Measurements from ENCODE around the gene GPR39. TPM values are rescaled to one million over a fixed set of nuclear protein-coding genes. Genes with fewer than 3 reads are reported as not detected.

The GPR39 gene
- total RNA-seq, 1 donor from 2014 or later: 1.6 TPM

- H3K9me3 ChIP-seq (ENCODE audit: control insufficient read depth in 3 of 3, low read length in 3 of 3): no peaks in the 10 kb centered on the region
- no peak overlapping the region for H3K27ac ChIP-seq (ENCODE audit: low read depth, low read length)
- H3K4me3 ChIP-seq (ENCODE audit: low read length in 3 of 3): no peak overlapping the region
- no peaks in the 10 kb centered on the region for H3K4me1 ChIP-seq (ENCODE audit: control insufficient read depth in 3 of 3, insufficient read depth in 3 of 3, low read length in 3 of 3)
- no peaks in the 10 kb centered on the region for H3K36me3 ChIP-seq (ENCODE audit: control insufficient read depth in 3 of 3, insufficient read depth in 3 of 3, low read length in 3 of 3)
- no peak overlapping the region for H3K9ac ChIP-seq (ENCODE audit: low read depth in 1 of 3, low read length in 3 of 3)
- no peaks in the 10 kb centered on the region for H3K27me3 ChIP-seq (ENCODE audit: control insufficient read depth in 3 of 3, insufficient read depth in 3 of 3, low read length in 3 of 3)
These were observed 168.6 kb downstream of the GPR39 start for GRCh38 chr2:132584976-132585817.

GRCh38 chr2:132586101-132586511, 169.5 kb downstream of the GPR39 start:
- Histone ChIP-seq H3K27me3 (ENCODE audit: control insufficient read depth in 3 of 3, insufficient read depth in 3 of 3, low read length in 3 of 3) (no peaks in the 10 kb centered on the region), H3K27ac (ENCODE audit: low read depth, low read length) (no peak overlapping the region), H3K4me3 (ENCODE audit: low read length in 3 of 3) (no peak overlapping the region), H3K9me3 (ENCODE audit: control insufficient read depth in 3 of 3, low read length in 3 of 3) (no peaks in the 10 kb centered on the region), H3K36me3 (ENCODE audit: control insufficient read depth in 3 of 3, insufficient read depth in 3 of 3, low read length in 3 of 3) (no peaks in the 10 kb centered on the region), H3K4me1 (ENCODE audit: control insufficient read depth in 3 of 3, insufficient read depth in 3 of 3, low read length in 3 of 3) (no peaks in the 10 kb centered on the region), H3K9ac (ENCODE audit: low read depth in 1 of 3, low read length in 3 of 3) (no peak overlapping the region)

GRCh38 chr2:132586835-132587234, 170.2 kb downstream of the GPR39 start:
- Histone ChIP-seq H3K9me3 (ENCODE audit: control insufficient read depth in 3 of 3, low read length in 3 of 3) (no peaks in the 10 kb centered on the region), H3K4me3 (ENCODE audit: low read length in 3 of 3) (no peak overlapping the region), H3K4me1 (ENCODE audit: control insufficient read depth in 3 of 3, insufficient read depth in 3 of 3, low read length in 3 of 3) (no peaks in the 10 kb centered on the region), H3K36me3 (ENCODE audit: control insufficient read depth in 3 of 3, insufficient read depth in 3 of 3, low read length in 3 of 3) (no peaks in the 10 kb centered on the region), H3K27ac (ENCODE audit: low read depth, low read length) (no peak overlapping the region), H3K27me3 (ENCODE audit: control insufficient read depth in 3 of 3, insufficient read depth in 3 of 3, low read length in 3 of 3) (no peaks in the 10 kb centered on the region), H3K9ac (ENCODE audit: low read depth in 1 of 3, low read length in 3 of 3) (no peak overlapping the region)

- H3K27ac ChIP-seq (ENCODE audit: low read depth, low read length): no peak overlapping the region
- H3K9me3 ChIP-seq (ENCODE audit: control insufficient read depth in 3 of 3, low read length in 3 of 3): no peaks in the 10 kb centered on the region
- H3K9ac ChIP-seq (ENCODE audit: low read depth in 1 of 3, low read length in 3 of 3): no peak overlapping the region
- no peaks in the 10 kb centered on the region for H3K27me3 ChIP-seq (ENCODE audit: control insufficient read depth in 3 of 3, insufficient read depth in 3 of 3, low read length in 3 of 3)
- H3K4me1 ChIP-seq (ENCODE audit: control insufficient read depth in 3 of 3, insufficient read depth in 3 of 3, low read length in 3 of 3): no peaks in the 10 kb centered on the region
- H3K36me3 ChIP-seq (ENCODE audit: control insufficient read depth in 3 of 3, insufficient read depth in 3 of 3, low read length in 3 of 3): no peaks in the 10 kb centered on the region
- H3K4me3 ChIP-seq (ENCODE audit: low read length in 3 of 3): no peak overlapping the region
These were observed 172.0 kb downstream of the GPR39 start for GRCh38 chr2:132588576-132588975.

- Histone ChIP-seq H3K4me3 (ENCODE audit: low read length in 3 of 3) (no peak overlapping the region), H3K4me1 (ENCODE audit: control insufficient read depth in 3 of 3, insufficient read depth in 3 of 3, low read length in 3 of 3) (no peaks in the 10 kb centered on the region), H3K27me3 (ENCODE audit: control insufficient read depth in 3 of 3, insufficient read depth in 3 of 3, low read length in 3 of 3) (no peaks in the 10 kb centered on the region), H3K36me3 (ENCODE audit: control insufficient read depth in 3 of 3, insufficient read depth in 3 of 3, low read length in 3 of 3) (no peaks in the 10 kb centered on the region), H3K9me3 (ENCODE audit: control insufficient read depth in 3 of 3, low read length in 3 of 3) (no peaks in the 10 kb centered on the region), H3K27ac (ENCODE audit: low read depth, low read length) (no peak overlapping the region), H3K9ac (ENCODE audit: low read depth in 1 of 3, low read length in 3 of 3) (no peak overlapping the region)
These were observed 172.7 kb downstream of the GPR39 start for GRCh38 chr2:132589111-132589830.

GRCh38 chr2:132589966-132590365, 173.4 kb downstream of the GPR39 start:
- no peaks in the 10 kb centered on the region for H3K9me3 ChIP-seq (ENCODE audit: control insufficient read depth in 3 of 3, low read length in 3 of 3)
- no peaks in the 10 kb centered on the region for H3K36me3 ChIP-seq (ENCODE audit: control insufficient read depth in 3 of 3, insufficient read depth in 3 of 3, low read length in 3 of 3)
- no peak overlapping the region for H3K9ac ChIP-seq (ENCODE audit: low read depth in 1 of 3, low read length in 3 of 3)
- H3K27me3 ChIP-seq (ENCODE audit: control insufficient read depth in 3 of 3, insufficient read depth in 3 of 3, low read length in 3 of 3): no peaks in the 10 kb centered on the region
- H3K27ac ChIP-seq (ENCODE audit: low read depth, low read length): no peak overlapping the region
- no peaks in the 10 kb centered on the region for H3K4me1 ChIP-seq (ENCODE audit: control insufficient read depth in 3 of 3, insufficient read depth in 3 of 3, low read length in 3 of 3)
- H3K4me3 ChIP-seq (ENCODE audit: low read length in 3 of 3): no peak overlapping the region

GRCh38 chr2:132593171-132593570, 176.6 kb downstream of the GPR39 start:
- H3K9ac ChIP-seq (ENCODE audit: low read depth in 1 of 3, low read length in 3 of 3): no peak overlapping the region
- no peak overlapping the region for H3K4me3 ChIP-seq (ENCODE audit: low read length in 3 of 3)
- H3K27me3 ChIP-seq (ENCODE audit: control insufficient read depth in 3 of 3, insufficient read depth in 3 of 3, low read length in 3 of 3): peaks cover 0 to 2% (median 0%) of the 10 kb centered on the region in 3 donors
- peaks cover 0 to 3% (median 0%) of the 10 kb centered on the region in 3 donors for H3K9me3 ChIP-seq (ENCODE audit: control insufficient read depth in 3 of 3, low read length in 3 of 3)
- no peak overlapping the region for H3K27ac ChIP-seq (ENCODE audit: low read depth, low read length)
- H3K36me3 ChIP-seq (ENCODE audit: control insufficient read depth in 3 of 3, insufficient read depth in 3 of 3, low read length in 3 of 3): no peaks in the 10 kb centered on the region
- no peaks in the 10 kb centered on the region for H3K4me1 ChIP-seq (ENCODE audit: control insufficient read depth in 3 of 3, insufficient read depth in 3 of 3, low read length in 3 of 3)

GRCh38 chr2:132595186-132595585, 178.6 kb downstream of the GPR39 start:
- Histone ChIP-seq H3K27me3 (ENCODE audit: control insufficient read depth in 3 of 3, insufficient read depth in 3 of 3, low read length in 3 of 3) (peaks cover 2 to 4% (median 4%) of the 10 kb centered on the region in 3 donors), H3K36me3 (ENCODE audit: control insufficient read depth in 3 of 3, insufficient read depth in 3 of 3, low read length in 3 of 3) (no peaks in the 10 kb centered on the region), H3K27ac (ENCODE audit: low read depth, low read length) (no peak overlapping the region), H3K4me1 (ENCODE audit: control insufficient read depth in 3 of 3, insufficient read depth in 3 of 3, low read length in 3 of 3) (no peaks in the 10 kb centered on the region), H3K9me3 (ENCODE audit: control insufficient read depth in 3 of 3, low read length in 3 of 3) (peaks cover 0 to 3% (median 0%) of the 10 kb centered on the region in 3 donors), H3K4me3 (ENCODE audit: low read length in 3 of 3) (no peak overlapping the region), H3K9ac (ENCODE audit: low read depth in 1 of 3, low read length in 3 of 3) (no peak overlapping the region)

- H3K27me3 ChIP-seq (ENCODE audit: control insufficient read depth in 3 of 3, insufficient read depth in 3 of 3, low read length in 3 of 3): peaks cover 2 to 4% (median 4%) of the 10 kb centered on the region in 3 donors
- H3K9ac ChIP-seq (ENCODE audit: low read depth in 1 of 3, low read length in 3 of 3): no peak overlapping the region
- H3K27ac ChIP-seq (ENCODE audit: low read depth, low read length): no peak overlapping the region
- H3K4me3 ChIP-seq (ENCODE audit: low read length in 3 of 3): no peak overlapping the region
- H3K36me3 ChIP-seq (ENCODE audit: control insufficient read depth in 3 of 3, insufficient read depth in 3 of 3, low read length in 3 of 3): no peaks in the 10 kb centered on the region
- H3K9me3 ChIP-seq (ENCODE audit: control insufficient read depth in 3 of 3, low read length in 3 of 3): peaks cover 0 to 3% (median 0%) of the 10 kb centered on the region in 3 donors
- H3K4me1 ChIP-seq (ENCODE audit: control insufficient read depth in 3 of 3, insufficient read depth in 3 of 3, low read length in 3 of 3): no peaks in the 10 kb centered on the region
These were observed 179.1 kb downstream of the GPR39 start for GRCh38 chr2:132595693-132596092.

- Histone ChIP-seq H3K36me3 (ENCODE audit: control insufficient read depth in 3 of 3, insufficient read depth in 3 of 3, low read length in 3 of 3) (no peaks in the 10 kb centered on the region), H3K27ac (ENCODE audit: low read depth, low read length) (no peak overlapping the region), H3K9ac (ENCODE audit: low read depth in 1 of 3, low read length in 3 of 3) (no peak overlapping the region), H3K9me3 (ENCODE audit: control insufficient read depth in 3 of 3, low read length in 3 of 3) (peaks cover 0 to 3% (median 0%) of the 10 kb centered on the region in 3 donors), H3K27me3 (ENCODE audit: control insufficient read depth in 3 of 3, insufficient read depth in 3 of 3, low read length in 3 of 3) (peaks cover 2 to 4% (median 4%) of the 10 kb centered on the region in 3 donors), H3K4me1 (ENCODE audit: control insufficient read depth in 3 of 3, insufficient read depth in 3 of 3, low read length in 3 of 3) (no peaks in the 10 kb centered on the region), H3K4me3 (ENCODE audit: low read length in 3 of 3) (no peak overlapping the region)
These were observed 180.6 kb downstream of the GPR39 start for GRCh38 chr2:132597166-132597565.
